ENCODE measurements around the gene ZNF544.

GRCh38 chr19:58277197-58277596 lies 48.5 kb downstream of the ZNF544 start:
- TF ChIP-seq EP300 (conservative IDR thresholded peaks at IDR 0.05; ENCODE audit: poor library complexity, severe bottlenecking) = no peak
- no peak for TF ChIP-seq CTCF (IDR thresholded peaks at IDR 0.05; ENCODE audit: poor library complexity, severe bottlenecking)
- no peak for TF ChIP-seq REST (IDR thresholded peaks at IDR 0.05; ENCODE audit: borderline replicate concordance)
- no peak for TF ChIP-seq EZH2 (IDR thresholded peaks at IDR 0.05; ENCODE audit: borderline replicate concordance, insufficient read depth, low read length, poor library complexity, severe bottlenecking)
- no peak for TF ChIP-seq POLR2AphosphoS5 (IDR thresholded peaks at IDR 0.05)
- no peak for TF ChIP-seq TAF1 (IDR thresholded peaks at IDR 0.05; ENCODE audit: low read depth)

All from neural cell (in vitro differentiated cells).